ENCODE data around the gene PPP2R2C.

Gene PPP2R2C

DNA sequence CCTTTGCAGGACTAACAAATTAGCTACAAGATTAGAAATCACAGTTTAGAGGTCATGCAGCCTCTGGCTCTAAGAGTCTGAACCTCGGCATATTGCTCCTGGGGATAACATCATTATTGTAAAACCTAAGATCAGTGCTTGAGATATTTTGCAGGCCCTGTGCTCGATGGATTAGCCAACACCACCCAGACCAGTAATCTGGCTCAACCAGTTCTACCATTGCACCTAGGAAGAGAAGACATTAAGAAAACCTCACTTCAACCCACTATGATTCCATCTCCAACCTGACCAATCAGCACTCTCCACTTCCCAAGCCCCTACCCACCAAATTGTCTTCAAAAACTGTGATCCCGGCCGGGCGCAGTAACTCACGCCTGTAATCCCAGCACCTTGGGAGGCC is 159.2 kb downstream of the PPP2R2C start:
- DNase-seq (ENCODE audit: low read depth in 2 of 2): no peak

DNA sequence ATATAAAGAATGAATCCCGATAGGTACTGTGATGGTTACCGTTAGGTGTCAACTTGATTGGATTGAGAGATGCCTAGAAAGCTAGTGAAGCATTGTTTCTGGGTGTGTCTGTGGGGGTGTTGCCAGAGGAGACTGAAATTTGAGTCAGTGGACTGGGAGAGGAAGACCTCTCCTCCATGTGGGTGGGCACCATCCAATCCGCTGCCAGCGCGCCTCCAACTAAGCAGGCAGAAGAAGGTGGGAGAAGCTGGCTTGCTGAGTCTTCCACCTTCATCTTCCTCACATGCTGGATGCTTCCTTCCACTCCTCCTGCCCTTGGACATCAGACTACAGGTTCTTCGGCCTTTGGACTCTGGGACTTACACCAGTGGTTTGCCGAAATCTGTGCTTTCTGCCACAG is 162.6 kb downstream of the PPP2R2C start:
- no peak for DNase-seq (ENCODE audit: low read depth in 2 of 2)

- DNase-seq (ENCODE audit: low read depth in 2 of 2): no peak
Observed at GRCh38 chr4:6308899-6309643, 163.3 kb downstream of the PPP2R2C start.

DNA sequence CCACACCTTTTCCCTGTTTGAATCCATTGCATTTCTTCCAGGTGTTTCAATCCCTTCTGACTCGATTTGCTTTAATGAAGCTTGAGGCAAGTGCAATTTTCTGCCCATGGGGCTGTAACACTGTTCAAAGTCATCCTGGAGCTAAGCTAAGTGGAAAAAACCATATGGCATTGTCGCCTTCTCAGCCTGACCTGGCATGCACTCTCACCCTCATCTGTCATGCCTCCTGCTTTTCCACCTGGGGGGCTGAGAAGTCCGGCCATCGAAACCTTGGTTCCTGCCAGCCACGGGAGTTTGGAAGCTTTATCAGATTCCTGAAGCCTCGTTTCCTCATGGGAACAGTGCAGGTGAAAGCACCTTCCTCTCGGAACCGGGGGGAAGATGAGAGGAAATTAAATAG is 164.5 kb downstream of the PPP2R2C start:
- DNase-seq (ENCODE audit: low read depth in 2 of 2): no peak

- DNase-seq (ENCODE audit: low read depth in 2 of 2): no peak
Observed at GRCh38 chr4:6307230-6307629, 165.2 kb downstream of the PPP2R2C start.

GRCh38 chr4:6306299-6306698 is 166.1 kb downstream of the PPP2R2C start:
- DNase-seq (ENCODE audit: low read depth in 2 of 2): no peak

GRCh38 chr4:6303943-6304342 is 168.5 kb downstream of the PPP2R2C start:
- no peak for DNase-seq (ENCODE audit: low read depth in 2 of 2)

DNA sequence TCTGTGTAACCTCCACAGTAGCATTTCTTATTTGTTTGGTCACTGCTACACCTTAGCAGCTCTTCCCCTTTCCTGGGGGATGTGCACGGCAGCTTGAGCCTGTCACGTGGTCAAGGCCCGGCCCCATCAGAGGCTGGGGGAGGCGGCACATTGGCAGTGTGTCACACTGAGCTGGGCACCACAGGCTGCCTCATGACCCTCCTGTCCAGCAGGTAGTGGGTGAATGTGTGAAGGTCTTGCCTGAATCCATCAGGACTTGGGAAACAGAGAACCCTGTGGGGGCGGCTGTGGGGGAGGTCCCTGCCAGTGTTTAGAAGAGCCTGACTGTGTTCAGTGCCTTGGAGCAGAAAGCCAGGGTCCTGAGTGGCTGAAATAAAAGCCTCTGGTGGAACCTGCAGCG is 169.5 kb downstream of the PPP2R2C start:
- no peak for DNase-seq (ENCODE audit: low read depth in 2 of 2)

DNA sequence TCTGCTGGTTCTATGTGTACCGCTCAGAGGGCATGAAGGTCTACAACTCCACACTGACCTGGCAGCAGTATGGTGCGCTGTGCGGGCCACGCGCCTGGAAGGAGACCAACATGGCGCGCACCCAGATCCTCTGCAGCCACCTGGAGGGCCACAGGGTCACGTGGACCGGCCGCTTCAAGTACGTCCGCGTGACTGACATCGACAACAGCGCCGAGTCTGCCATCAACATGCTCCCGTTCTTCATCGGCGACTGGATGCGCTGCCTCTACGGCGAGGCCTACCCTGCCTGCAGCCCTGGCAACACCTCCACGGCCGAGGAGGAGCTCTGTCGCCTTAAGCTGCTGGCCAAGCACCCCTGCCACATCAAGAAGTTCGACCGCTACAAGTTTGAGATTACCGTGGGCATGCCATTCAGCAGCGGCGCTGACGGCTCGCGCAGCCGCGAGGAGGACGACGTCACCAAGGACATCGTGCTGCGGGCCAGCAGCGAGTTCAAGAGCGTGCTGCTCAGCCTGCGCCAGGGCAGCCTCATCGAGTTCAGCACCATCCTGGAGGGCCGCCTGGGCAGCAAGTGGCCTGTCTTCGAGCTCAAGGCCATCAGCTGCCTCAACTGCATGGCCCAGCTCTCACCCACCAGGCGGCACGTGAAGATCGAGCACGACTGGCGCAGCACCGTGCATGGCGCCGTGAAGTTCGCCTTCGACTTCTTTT is 170.5 kb downstream of the PPP2R2C start:
- no peak for DNase-seq (ENCODE audit: low read depth in 2 of 2)

DNA sequence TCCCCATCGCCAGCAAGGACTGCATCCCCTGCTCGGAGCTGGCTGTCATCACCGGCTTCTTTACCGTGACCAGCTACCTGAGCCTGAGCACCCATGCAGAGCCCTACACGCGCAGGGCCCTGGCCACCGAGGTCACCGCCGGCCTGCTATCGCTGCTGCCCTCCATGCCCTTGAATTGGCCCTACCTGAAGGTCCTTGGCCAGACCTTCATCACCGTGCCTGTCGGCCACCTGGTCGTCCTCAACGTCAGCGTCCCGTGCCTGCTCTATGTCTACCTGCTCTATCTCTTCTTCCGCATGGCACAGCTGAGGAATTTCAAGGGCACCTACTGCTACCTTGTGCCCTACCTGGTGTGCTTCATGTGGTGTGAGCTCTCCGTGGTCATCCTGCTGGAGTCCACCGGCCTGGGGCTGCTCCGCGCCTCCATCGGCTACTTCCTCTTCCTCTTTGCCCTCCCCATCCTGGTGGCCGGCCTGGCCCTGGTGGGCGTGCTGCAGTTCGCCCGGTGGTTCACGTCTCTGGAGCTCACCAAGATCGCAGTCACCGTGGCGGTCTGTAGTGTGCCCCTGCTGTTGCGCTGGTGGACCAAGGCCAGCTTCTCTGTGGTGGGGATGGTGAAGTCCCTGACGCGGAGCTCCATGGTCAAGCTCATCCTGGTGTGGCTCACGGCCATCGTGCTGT is 171.2 kb downstream of the PPP2R2C start:
- no peak for DNase-seq (ENCODE audit: low read depth in 2 of 2)

DNA sequence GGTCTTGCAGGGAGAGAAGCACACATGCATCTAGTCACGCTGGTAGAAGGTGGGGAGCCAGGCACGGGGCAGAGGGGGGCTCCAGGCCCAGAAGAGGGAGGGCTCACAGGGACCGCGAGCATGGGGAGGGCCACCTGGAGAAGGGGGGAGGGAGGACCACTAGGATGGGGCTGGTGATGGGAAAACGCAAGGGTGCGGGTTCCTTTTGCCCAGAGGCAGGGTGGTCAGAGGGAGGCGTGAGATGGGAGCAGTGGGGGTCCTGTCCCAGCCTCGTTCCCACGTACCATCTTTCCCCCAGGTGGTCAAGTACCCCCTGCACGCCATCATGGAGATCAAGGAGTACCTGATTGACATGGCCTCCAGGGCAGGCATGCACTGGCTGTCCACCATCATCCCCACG is 172.1 kb downstream of the PPP2R2C start:
- no peak for DNase-seq (ENCODE audit: low read depth in 2 of 2)

DNA sequence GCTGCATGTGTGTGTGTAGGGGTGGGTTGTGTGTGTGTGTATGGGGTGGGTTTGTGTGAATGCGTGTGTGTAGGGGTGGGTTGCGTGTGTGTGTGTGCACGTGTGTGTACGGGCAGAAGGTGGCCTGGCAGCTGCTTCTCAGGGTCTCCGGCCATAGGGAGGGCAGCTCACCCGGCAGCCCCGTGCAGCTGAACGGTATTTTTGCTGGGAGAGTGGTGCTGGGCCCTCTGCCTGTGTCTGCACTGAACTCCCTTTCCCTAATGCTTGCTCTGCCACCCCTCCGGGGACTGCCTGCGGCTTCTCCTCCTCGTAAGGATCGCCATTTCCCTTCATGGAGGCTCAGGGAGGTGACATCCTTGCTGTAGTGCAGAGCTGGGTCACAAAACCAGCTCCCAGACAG is 172.5 kb downstream of the PPP2R2C start:
- DNase-seq (ENCODE audit: low read depth in 2 of 2): no peak

GRCh38 chr4:6298852-6299251 is 173.6 kb downstream of the PPP2R2C start:
- DNase-seq (ENCODE audit: low read depth in 2 of 2): no peak

GRCh38 chr4:6298035-6298434 is 174.4 kb downstream of the PPP2R2C start:
- DNase-seq (ENCODE audit: low read depth in 2 of 2): no peak

DNA sequence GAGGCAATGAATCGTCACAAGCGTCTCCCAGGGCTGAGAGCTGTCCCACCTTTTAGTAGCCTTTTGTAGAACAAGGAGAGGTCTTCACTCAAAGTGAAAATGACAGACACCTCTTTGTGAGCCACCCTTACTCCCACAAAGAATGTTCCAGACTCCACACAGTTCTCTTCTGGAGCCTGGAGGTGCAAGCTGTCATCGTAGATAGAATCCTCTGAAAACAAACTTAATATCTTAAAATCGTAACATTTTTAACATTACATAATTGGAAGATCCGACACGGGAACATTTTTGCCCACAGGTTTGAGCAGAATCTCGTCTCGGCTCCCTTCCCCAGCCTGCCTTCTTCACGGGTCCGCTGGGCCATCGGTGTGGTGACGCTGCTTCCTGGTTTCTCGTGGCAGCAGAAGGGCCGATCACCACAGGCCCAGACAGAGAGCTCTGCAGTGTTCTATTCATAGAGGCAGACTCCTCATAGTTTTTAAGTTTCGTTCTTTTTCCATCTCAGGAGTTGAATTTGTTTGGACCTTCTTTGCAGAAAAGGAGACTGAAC is 175.1 kb downstream of the PPP2R2C start:
- no peak for DNase-seq (ENCODE audit: low read depth in 2 of 2)

DNA sequence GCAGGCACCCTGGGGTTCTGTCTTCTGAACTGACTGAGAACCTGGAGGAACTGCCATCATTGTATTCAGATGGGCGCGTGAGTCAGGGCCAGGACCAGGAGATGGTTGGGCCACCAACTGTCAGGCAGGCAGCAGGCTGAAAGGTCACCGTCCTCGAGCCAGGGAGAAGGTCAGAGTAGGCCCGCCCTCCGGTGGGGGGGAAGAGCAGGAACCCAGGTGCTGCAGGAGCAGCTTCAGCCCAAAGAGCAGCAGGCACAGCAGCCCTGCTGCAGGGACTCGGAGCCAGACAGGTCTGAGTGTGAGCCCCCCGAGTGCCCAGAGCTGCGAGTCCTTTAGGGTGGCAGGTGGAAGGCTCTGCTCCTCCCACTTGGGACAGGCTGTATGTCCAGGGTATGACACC is 176.4 kb downstream of the PPP2R2C start:
- no peak for DNase-seq (ENCODE audit: low read depth in 2 of 2)

DNA sequence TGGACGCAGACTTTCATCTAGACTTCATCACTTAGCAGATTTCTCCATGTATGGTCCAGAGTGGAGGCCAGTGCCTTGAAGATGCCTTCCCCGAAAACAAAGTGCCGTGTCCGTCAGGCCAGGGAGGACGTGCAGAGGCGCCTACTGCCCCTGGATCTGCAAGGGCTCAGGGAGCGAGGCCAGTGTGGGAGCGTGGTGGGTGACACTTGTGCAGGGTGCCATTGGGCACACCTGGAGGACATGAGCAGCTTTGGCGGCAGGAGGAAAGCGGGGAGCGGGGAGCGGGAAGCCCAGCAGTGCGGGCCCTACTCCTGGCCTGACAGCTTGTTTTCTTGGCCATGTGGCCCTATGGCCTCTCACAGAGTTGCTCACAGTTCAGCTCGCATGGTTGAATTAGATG is 176.9 kb downstream of the PPP2R2C start:
- no peak for DNase-seq (ENCODE audit: low read depth in 2 of 2)

DNA sequence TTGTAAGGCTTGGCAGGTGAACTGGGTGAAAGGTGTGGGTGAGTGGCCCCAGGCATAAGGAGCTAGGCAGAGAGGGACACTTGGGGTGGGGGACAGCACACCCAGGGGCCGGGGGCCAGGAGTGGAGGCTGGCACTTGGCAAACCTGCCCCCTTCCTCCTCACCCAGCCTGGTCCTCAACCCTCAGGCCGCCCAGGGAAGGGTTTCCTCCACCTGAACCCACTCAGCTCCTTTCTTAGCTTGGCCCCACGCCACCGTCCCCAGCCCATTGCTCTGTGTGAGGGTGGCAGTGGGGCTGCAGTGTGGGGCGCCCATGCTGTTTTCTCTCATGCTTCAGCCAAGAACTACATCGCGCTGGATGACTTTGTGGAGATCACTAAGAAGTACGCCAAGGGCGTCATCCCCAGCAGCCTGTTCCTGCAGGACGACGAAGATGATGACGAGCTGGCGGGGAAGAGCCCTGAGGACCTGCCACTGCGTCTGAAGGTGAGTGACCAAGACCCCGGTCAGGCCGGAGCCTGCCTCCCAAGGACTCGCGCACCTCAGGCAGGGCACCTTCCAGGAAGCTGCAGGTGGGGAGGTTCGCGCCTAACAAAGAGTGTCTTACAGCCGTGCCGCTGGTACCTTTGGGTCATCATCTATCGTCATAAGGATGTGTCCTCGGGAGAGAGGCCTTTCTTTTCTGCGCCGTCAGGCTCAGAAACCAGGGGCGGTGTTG is 177.6 kb downstream of the PPP2R2C start:
- no peak for DNase-seq (ENCODE audit: low read depth in 2 of 2)

DNA sequence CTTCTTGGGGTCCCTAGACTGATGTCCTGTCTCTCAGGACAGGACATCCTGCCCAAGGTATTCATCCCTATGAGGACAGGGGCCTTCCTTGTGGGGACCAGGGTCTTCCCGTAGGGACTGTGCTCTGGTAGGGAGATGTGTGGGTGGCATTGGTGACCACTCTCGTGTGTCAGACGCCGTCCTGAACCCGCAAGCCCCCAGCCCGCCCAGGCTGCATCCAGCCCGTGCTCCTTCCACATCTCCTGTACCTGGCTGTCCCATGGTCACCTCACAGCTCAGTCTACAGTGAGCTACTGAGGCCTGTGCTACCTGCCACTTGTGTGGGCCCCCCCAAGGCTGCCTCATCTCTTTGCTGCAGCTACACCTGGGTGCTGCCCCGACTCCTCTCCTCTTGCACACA is 178.8 kb downstream of the PPP2R2C start:
- DNase-seq (ENCODE audit: low read depth in 2 of 2): no peak

GRCh38 chr4:6293097-6293445 is 179.3 kb downstream of the PPP2R2C start:
- no peak for DNase-seq (ENCODE audit: low read depth in 2 of 2)

GRCh38 chr4:6292376-6293096 is 179.9 kb downstream of the PPP2R2C start:
- no peak for DNase-seq (ENCODE audit: low read depth in 2 of 2)
